ENCODE data around the gene MYADML2.

DNA sequence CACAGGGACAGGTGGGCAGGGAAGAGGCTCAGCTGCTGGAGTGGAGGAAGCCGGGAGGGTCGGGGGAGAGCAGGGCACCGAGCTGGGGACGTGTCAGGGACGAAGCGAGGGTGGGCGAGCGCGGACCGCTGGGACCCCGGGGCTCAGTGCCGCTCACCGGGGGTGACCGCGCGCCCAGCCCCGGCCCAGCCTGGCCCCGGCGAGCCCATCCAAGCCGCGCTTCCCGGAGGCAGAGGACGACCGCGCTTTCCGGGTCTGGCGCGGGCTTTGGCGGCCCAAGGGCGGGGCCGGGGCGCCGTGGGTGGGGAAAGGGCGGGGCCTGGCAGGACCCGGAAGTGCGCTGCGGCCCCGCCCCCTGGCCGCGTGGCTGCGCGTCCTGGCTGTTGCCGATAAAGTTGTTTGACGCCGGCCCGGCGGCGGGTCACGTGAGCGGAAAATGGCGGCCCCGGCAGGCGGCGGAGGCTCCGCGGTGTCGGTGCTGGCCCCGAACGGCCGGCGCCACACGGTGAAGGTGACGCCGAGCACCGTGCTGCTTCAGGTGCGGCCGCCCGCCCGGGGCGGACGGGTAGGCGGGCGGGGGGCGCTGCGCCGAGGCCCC, 30.3 kb upstream of the MYADML2 start, which contains the start of gene ASPSCR1:
- peak; percentile 42 to 91 (median 89) for TF ChIP-seq POLR2AphosphoS5 (IDR thresholded peaks at IDR 0.05)
- TF ChIP-seq, protein P1, sequence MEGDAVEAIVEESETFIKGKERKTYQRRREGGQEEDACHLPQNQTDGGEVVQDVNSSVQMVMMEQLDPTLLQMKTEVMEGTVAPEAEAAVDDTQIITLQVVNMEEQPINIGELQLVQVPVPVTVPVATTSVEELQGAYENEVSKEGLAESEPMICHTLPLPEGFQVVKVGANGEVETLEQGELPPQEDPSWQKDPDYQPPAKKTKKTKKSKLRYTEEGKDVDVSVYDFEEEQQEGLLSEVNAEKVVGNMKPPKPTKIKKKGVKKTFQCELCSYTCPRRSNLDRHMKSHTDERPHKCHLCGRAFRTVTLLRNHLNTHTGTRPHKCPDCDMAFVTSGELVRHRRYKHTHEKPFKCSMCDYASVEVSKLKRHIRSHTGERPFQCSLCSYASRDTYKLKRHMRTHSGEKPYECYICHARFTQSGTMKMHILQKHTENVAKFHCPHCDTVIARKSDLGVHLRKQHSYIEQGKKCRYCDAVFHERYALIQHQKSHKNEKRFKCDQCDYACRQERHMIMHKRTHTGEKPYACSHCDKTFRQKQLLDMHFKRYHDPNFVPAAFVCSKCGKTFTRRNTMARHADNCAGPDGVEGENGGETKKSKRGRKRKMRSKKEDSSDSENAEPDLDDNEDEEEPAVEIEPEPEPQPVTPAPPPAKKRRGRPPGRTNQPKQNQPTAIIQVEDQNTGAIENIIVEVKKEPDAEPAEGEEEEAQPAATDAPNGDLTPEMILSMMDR (IDR thresholded peaks at IDR 0.05) = no peak
- TF ChIP-seq POLR2A (IDR thresholded peaks at IDR 0.05) = peak in 1 of 4 donors; percentile 70
- no peak for TF ChIP-seq EP300 (IDR thresholded peaks at IDR 0.05)
